Cortex of kidney (tissue), 1 donor: Measurements from ENCODE around the gene HEATR5B.
"Not testable (repeated sequence)": the region's sequence is repeated elsewhere in the genome, so short reads cannot be mapped to it uniquely, and the experiment has no call there.

Experiments
- DNase-seq: peaks from one replicate; lab custom pipeline; 2025; lab: John Stamatoyannopoulos, UW

Gene HEATR5B

GRCh38 chr2:37061776-37062175, 22.4 kb downstream of the HEATR5B start:
- DNase-seq, result no peak

GRCh38 chr2:37061013-37061711, 23.0 kb downstream of the HEATR5B start:
- no peak for DNase-seq

GRCh38 chr2:37060446-37060845, 23.7 kb downstream of the HEATR5B start:
- DNase-seq, result no peak

- no peak for DNase-seq
Observed at GRCh38 chr2:37059841-37060240, 24.3 kb downstream of the HEATR5B start.

GRCh38 chr2:37052600-37053332, 31.4 kb downstream of the HEATR5B start:
- DNase-seq, result no peak

- no peak for DNase-seq
Observed at GRCh38 chr2:37039580-37039979, 44.6 kb downstream of the HEATR5B start.

- DNase-seq, result no peak
Observed at GRCh38 chr2:37037771-37038170, 46.4 kb downstream of the HEATR5B start.

- DNase-seq, result no peak
Observed at GRCh38 chr2:37029758-37030157, 54.4 kb downstream of the HEATR5B start.

- no peak for DNase-seq
Observed at GRCh38 chr2:37026050-37026449, 58.1 kb downstream of the HEATR5B start.

- no peak for DNase-seq
Observed at GRCh38 chr2:37020887-37021796, 63.0 kb downstream of the HEATR5B start.

GRCh38 chr2:37020212-37020886, 63.8 kb downstream of the HEATR5B start:
- no peak for DNase-seq

GRCh38 chr2:37013315-37013641, 70.9 kb downstream of the HEATR5B start:
- DNase-seq, result no peak

GRCh38 chr2:37011130-37011529, 73.0 kb downstream of the HEATR5B start:
- no peak for DNase-seq

- DNase-seq, result no peak
Observed at GRCh38 chr2:37005118-37005868, 78.9 kb downstream of the HEATR5B start.

GRCh38 chr2:37000988-37001556, 83.1 kb downstream of the HEATR5B start:
- DNase-seq, result no peak

- DNase-seq, result no peak
Observed at GRCh38 chr2:37000318-37000717, 83.9 kb downstream of the HEATR5B start.

- DNase-seq, result not testable (repeated sequence)
Observed at GRCh38 chr2:36999416-36999815, 84.8 kb downstream of the HEATR5B start.

GRCh38 chr2:36993841-36994620, 90.1 kb downstream of the HEATR5B start:
- no peak for DNase-seq

- no peak for DNase-seq
Observed at GRCh38 chr2:36988008-36988407, 96.2 kb downstream of the HEATR5B start.

GRCh38 chr2:36982467-36982866, 101.7 kb downstream of the HEATR5B start:
- DNase-seq, result no peak
